BJ (cell line): ENCODE results near the gene CRKL. TPM values are rescaled to one million over a fixed set of nuclear protein-coding genes. Genes with fewer than 3 reads are reported as not detected.
A peak's percentile ranks its signal among the peaks of the same experiment; 100 is the strongest.
"Not testable (repeated sequence)": the region's sequence is repeated elsewhere in the genome, so short reads cannot be mapped to it uniquely, and the experiment has no call there.

Experiments
- CTCF ChIA-PET: fragments of 350-600 bp; formaldehyde crosslinking; extraction: SDS; loops from one replicate; lab custom pipeline; 2021; ENCODE audit warnings: antibody characterized with exemption, inconsistent platforms; lab: Yijun Ruan, JAX
- POLR2A ChIA-PET: fragments of 300-600 bp; sonication (Branson Sonifier 250); formaldehyde crosslinking; extraction: SDS; loops from one replicate; lab custom pipeline; 2021; ENCODE audit warnings: antibody characterized with exemption; lab: Charles Lee
- DNase-seq: peaks from one replicate; pipeline ENCODE4 v3.0.0-alpha.2; 2011; ENCODE audit warnings: low read depth
- H3K27me3 ChIP-seq: 2 replicates; pipeline ENCODE4 v1.6.0; 2011; ENCODE audit warnings: low read length; ENCODE audit not compliant: control insufficient read depth, insufficient read depth
- H3K36me3 ChIP-seq: 2 replicates; pipeline ENCODE4 v1.5.1; 2011; ENCODE audit warnings: low read length; ENCODE audit not compliant: control insufficient read depth, insufficient read depth
- H3K4me3 ChIP-seq: 2 replicates; pipeline ENCODE4 v1.5.1; 2011; ENCODE audit warnings: low read depth, mild to moderate bottlenecking, control low read depth, low read length
- polyA plus RNA-seq: library from polyadenylated mRNA; depleted of rRNA; stranded (reverse); fragments of >200 nt; gene quantifications from 2 replicates; pipeline ENCODE4 v1.2.3, GENCODE V29; 2011
- TF ChIP-seq, protein P1 (sequence below): IDR thresholded peaks from 2 replicates; pipeline ENCODE4 v1.5.1; 2011; ENCODE audit warnings: low read depth, mild to moderate bottlenecking, control low read depth, inconsistent platforms, low read length, moderate library complexity; ENCODE audit not compliant: insufficient read depth

CRKL gene
- polyA plus RNA-seq, 1 experiment, result 14.7 TPM

DNA sequence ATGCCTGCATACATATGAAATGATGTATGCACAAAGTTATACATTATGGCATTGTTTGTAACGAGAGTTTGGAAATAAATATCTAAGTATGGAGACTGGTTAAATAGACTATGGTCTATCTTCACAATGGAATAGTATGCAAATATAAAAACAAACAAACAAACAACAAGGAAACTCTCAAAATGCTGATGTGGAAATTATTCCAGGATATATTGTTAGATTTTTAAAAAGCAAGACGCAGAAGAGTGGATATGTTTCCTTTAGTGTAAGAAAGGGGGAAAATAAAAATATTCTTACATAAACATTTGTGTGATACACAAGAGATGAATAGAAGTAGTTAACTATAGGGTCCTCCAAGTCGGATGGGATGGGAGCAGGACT, 10.8 kb upstream of the CRKL start:
- TF ChIP-seq, protein P1, sequence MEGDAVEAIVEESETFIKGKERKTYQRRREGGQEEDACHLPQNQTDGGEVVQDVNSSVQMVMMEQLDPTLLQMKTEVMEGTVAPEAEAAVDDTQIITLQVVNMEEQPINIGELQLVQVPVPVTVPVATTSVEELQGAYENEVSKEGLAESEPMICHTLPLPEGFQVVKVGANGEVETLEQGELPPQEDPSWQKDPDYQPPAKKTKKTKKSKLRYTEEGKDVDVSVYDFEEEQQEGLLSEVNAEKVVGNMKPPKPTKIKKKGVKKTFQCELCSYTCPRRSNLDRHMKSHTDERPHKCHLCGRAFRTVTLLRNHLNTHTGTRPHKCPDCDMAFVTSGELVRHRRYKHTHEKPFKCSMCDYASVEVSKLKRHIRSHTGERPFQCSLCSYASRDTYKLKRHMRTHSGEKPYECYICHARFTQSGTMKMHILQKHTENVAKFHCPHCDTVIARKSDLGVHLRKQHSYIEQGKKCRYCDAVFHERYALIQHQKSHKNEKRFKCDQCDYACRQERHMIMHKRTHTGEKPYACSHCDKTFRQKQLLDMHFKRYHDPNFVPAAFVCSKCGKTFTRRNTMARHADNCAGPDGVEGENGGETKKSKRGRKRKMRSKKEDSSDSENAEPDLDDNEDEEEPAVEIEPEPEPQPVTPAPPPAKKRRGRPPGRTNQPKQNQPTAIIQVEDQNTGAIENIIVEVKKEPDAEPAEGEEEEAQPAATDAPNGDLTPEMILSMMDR, result no peak
- ChIA-PET POLR2A (interaction anchor here (0.6 kb wide), 1 partner anchor 52 kb away, joined by 3 read pairs; no protein-coding TSS in a partner anchor), CTCF (interaction anchor here (2.5 to 3.9 kb wide), 2 partner anchors 11 to 21 kb away, joined by 12 to 18 read pairs; partner anchors contain the start of gene CRKL)
- Histone ChIP-seq H3K27me3 (no peaks in the 10 kb centered on the region), H3K4me3 (no peak overlapping the region), H3K36me3 (no peaks in the 10 kb centered on the region)
- DNase-seq, result no peak

DNA sequence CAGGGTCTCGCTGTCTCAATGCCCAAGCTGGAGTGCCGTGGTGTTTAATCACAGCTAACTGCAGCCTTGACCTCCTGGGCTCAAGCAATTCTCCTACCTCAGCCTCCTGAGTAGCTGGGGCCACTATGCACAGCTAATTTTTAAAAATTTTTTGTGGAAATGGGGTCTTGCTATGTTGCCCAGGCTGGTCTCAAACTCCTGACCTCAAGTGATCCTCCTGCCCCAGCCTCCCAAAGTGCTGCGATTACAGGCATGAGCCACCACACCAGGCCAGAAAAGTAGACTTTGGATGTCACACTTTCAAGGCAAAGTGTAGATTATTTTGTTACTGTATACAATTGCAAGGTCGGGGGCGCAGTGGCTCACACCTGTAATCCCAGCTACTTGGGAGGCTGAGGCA, 8.5 kb upstream of the CRKL start:
- DNase-seq, POLR2A ChIA-PET: not testable (repeated sequence)
- CTCF ChIA-PET, result interaction anchor here (0.7 to 1.7 kb wide), 2 partner anchors 9 to 17 kb away, joined by 3 to 4 read pairs; no protein-coding TSS in a partner anchor

DNA sequence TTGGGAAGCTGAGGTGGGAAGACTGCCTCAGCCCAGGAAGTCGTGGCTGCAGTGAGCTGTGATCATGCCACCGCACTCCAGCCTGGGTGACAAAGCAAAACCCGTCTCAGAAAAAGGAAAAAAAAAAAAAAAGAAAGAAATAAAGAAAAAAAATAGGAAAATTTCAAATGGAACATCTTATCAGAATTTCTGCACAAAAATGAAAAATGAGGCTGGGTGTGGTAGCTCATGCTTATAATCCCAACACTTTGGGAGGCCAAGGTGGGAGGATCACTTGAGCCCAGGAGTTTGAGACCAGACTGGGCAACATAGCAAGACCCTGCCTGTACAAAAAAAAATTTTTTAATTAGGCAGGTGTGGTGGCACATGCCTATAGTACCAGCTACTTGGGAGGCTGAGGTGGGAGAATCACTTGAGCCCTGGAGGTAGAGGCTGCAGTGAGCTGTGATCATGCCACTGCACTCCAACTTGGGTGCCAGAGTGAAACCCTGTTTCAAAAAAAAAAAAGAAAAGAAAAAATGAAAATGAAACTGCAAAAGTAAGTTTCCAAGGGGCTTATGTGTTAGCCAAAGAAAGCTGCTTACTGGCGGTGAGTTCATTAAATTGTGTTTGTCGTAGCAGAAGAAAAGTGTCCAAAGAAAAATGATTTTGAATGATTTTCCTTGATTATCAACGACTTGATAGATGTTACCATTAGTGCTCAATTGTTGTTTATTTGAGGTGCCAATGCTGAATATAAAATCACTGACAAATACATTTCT, 7.5 kb upstream of the CRKL start:
- ChIA-PET CTCF (no interaction called here), POLR2A (no interaction called here)
- Histone ChIP-seq H3K27me3 (no peaks in the 10 kb centered on the region), H3K4me3 (no peak overlapping the region), H3K36me3 (no peaks in the 10 kb centered on the region)
- TF ChIP-seq, protein P1, result no peak
- DNase-seq, result no peak

More for the DNA sequence above, 8.5 kb upstream of the CRKL start:
- H3K27me3 ChIP-seq, H3K4me3 ChIP-seq, H3K36me3 ChIP-seq: not testable (repeated sequence)

DNA sequence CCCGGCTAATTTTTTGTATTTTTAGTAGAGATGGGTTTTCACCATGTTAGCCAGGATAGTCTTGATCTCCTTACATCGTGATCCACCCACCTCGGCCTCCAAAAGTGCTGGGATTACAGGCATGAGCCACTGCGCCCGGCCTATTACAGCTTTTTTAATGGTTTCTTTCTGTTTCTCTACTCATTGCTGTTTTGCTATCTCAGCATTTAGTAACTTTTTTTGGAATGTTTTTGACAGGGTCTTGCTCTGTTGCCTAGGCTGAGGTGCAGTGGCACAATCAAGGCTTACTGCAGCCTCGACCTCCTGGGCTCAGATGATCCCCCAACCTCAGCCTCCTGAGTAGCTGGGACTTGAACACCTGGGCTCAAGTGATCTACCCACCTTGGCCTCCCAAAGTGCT, 4.7 kb upstream of the CRKL start:
- Histone ChIP-seq H3K36me3 (no peaks in the 10 kb centered on the region), H3K27me3 (no peaks in the 10 kb centered on the region), H3K4me3 (no peak overlapping the region)
- ChIA-PET CTCF (no interaction called here), POLR2A (no interaction called here)
- no peak for DNase-seq
- TF ChIP-seq, protein P1, result no peak

DNA sequence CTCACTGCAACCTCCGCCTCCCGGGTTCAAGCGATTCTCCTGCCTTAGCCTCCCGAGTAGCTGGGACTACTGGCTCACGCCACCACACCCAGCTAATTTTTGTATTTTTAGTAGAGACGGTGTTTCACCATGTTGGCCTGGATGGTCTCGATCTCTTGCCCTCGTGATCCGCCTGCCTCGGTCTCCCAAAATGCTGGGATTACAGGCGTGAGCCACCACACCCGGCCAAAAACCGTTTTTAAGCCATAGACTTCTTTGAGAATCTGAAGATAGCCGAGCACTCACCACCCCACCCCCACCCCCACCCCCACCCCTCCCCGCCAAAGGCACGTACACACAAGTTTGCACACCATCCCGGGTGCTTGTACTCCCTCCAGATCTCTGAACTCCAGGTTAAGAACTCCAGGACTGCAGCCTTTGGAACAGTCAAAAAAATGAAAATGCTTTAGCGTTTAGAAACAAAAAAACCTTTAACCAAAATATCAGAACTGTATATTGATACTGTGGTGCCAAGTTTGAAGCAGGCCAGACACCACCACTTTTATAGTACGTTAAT, 1.5 kb downstream of the CRKL start:
- no peak for DNase-seq
- CTCF ChIA-PET, result interaction anchor here (0.8 to 0.9 kb wide), 2 partner anchors 33 to 39 kb away, joined by 3 read pairs; no protein-coding TSS in a partner anchor

More for the DNA sequence above, 1.5 kb downstream of the CRKL start:
- peak overlapping the region; percentile 97 for H3K4me3 ChIP-seq
- H3K27me3 ChIP-seq, result no peaks in the 10 kb centered on the region
- H3K36me3 ChIP-seq, result no peaks in the 10 kb centered on the region
- TF ChIP-seq, protein P1, result no peak
- POLR2A ChIA-PET, result no interaction called here
